IMR-90 (cell line): ENCODE results near the gene OR2B6. TPM values are rescaled to one million over a fixed set of nuclear protein-coding genes. Genes with fewer than 3 reads are reported as not detected.

Experiments
- ATAC-seq: fragments of 200-7000 bp; cut with Tn5 transposase; 2 replicates; pipeline ENCODE4 v1.9.1; 2020; ENCODE audit warnings: low read depth, mild to moderate bottlenecking, moderate library complexity
- BruUV-seq: library from RNA; stranded (reverse); fragments of 400-500 nt; replicated peaks from 2 replicates; lab custom pipeline; 2021; lab: Mats Ljungman, UMichigan
- CTCF ChIA-PET: fragments of 300-600 bp; formaldehyde crosslinking; extraction: SDS; loops from one replicate; lab custom pipeline; 2021; ENCODE audit warnings: antibody characterized with exemption; lab: Yijun Ruan, JAX
- POLR2A ChIA-PET: fragments of 300-600 bp; sonication (Branson Sonifier 250); formaldehyde crosslinking; loops from one replicate; lab custom pipeline; 2022; ENCODE audit warnings: antibody characterized with exemption; ENCODE audit not compliant: unreplicated experiment; lab: Charles Lee
- DNase-seq: peaks from one replicate; pipeline ENCODE4 v3.0.0; 2013
- H2AFZ ChIP-seq: replicated peaks from 2 replicates; pipeline ENCODE3; 2013; ENCODE audit warnings: low read length, mild to moderate bottlenecking; ENCODE audit not compliant: poor library complexity
- H2AK5ac ChIP-seq: 2 replicates; pipeline ENCODE4 v1.6.1; 2013; ENCODE audit warnings: low read depth, low read length, inconsistent platforms
- H2AK9ac ChIP-seq: replicated peaks from 2 replicates; pipeline ENCODE3; 2013; ENCODE audit warnings: mild to moderate bottlenecking, low read depth, low read length, moderate library complexity; ENCODE audit not compliant: poor library complexity
- H2BK120ac ChIP-seq: 2 replicates; pipeline ENCODE4 v1.6.1; 2013; ENCODE audit warnings: low read depth, low read length, inconsistent platforms
- H2BK15ac ChIP-seq: 3 replicates; pipeline ENCODE4 v1.6.1; 2013; ENCODE audit warnings: low read depth, low read length, inconsistent platforms
- H2BK20ac ChIP-seq: 2 replicates; pipeline ENCODE4 v1.6.1; 2013; ENCODE audit warnings: low read depth, mild to moderate bottlenecking, inconsistent platforms, low read length, moderate library complexity
- H2BK5ac ChIP-seq: 2 replicates; pipeline ENCODE4 v1.6.1; 2013; ENCODE audit warnings: mild to moderate bottlenecking, low read depth, low read length, inconsistent platforms; ENCODE audit not compliant: poor library complexity, severe bottlenecking
- H3K14ac ChIP-seq: replicated peaks from 2 replicates; pipeline ENCODE4 v1.6.1; 2013; ENCODE audit warnings: low read depth, low read length, inconsistent platforms
- H3K18ac ChIP-seq: 2 replicates; pipeline ENCODE4 v1.6.1; 2013; ENCODE audit warnings: low read depth, low read length, control low read depth
- H3K23ac ChIP-seq: 2 replicates; pipeline ENCODE4 v1.6.1; 2013; ENCODE audit warnings: low read depth, low read length, inconsistent platforms
- H3K27ac ChIP-seq: 2 replicates; pipeline ENCODE4 v1.5.1; 2013; ENCODE audit warnings: mild to moderate bottlenecking, control low read depth, low read length; ENCODE audit not compliant: insufficient read depth
- H3K27me3 ChIP-seq: 2 replicates; pipeline ENCODE4 v1.6.1; 2013; ENCODE audit warnings: low read length; ENCODE audit not compliant: control insufficient read depth, insufficient read depth
- H3K36me3 ChIP-seq: 2 replicates; pipeline ENCODE4 v1.6.1; 2013; ENCODE audit warnings: low read length, mixed read lengths; ENCODE audit not compliant: control insufficient read depth, insufficient read depth
- H3K4ac ChIP-seq: 2 replicates; pipeline ENCODE4 v1.6.1; 2013; ENCODE audit warnings: low read depth, low read length, inconsistent platforms
- H3K4me1 ChIP-seq: 2 replicates; pipeline ENCODE4 v1.6.1; 2013; ENCODE audit warnings: low read length, mixed read lengths; ENCODE audit not compliant: control insufficient read depth, insufficient read depth
- H3K4me2 ChIP-seq: 2 replicates; pipeline ENCODE4 v1.6.1; 2013; ENCODE audit warnings: low read depth, mild to moderate bottlenecking, control low read depth, low read length, moderate library complexity
- H3K4me3 ChIP-seq: 2 replicates; pipeline ENCODE4 v1.5.1; 2013; ENCODE audit warnings: low read depth, mild to moderate bottlenecking, control low read depth, low read length, moderate library complexity; ENCODE audit not compliant: insufficient read depth
- H3K56ac ChIP-seq: 2 replicates; pipeline ENCODE4 v1.6.1; 2013; ENCODE audit warnings: low read length, inconsistent platforms; ENCODE audit not compliant: insufficient read depth; ENCODE audit errors: extremely low read depth
- H3K79me1 ChIP-seq, 2 experiments: 2 replicates each; pipeline ENCODE4 v1.6.1; 2013; ENCODE audit warnings: low read length in 2 of 2, inconsistent platforms in 1 of 2, low read depth in 1 of 2
- H3K9ac ChIP-seq: 2 replicates; pipeline ENCODE4 v1.6.1; 2013; ENCODE audit warnings: low read depth, low read length, control low read depth
- H3K9me1 ChIP-seq: 2 replicates; pipeline ENCODE4 v1.6.1; 2013; ENCODE audit warnings: low read length, inconsistent platforms; ENCODE audit not compliant: insufficient read depth
- H3K9me3 ChIP-seq: 2 replicates; pipeline ENCODE4 v1.6.1; 2013; ENCODE audit warnings: low read length; ENCODE audit not compliant: control insufficient read depth, insufficient read depth
- H4K20me1 ChIP-seq: 2 replicates; pipeline ENCODE4 v1.6.1; 2013; ENCODE audit warnings: low read length, inconsistent platforms; ENCODE audit not compliant: insufficient read depth
- H4K5ac ChIP-seq: 2 replicates; pipeline ENCODE4 v1.6.1; 2013; ENCODE audit warnings: mild to moderate bottlenecking, low read depth, low read length, control low read depth
- H4K8ac ChIP-seq, 2 experiments: 2 replicates each; pipeline ENCODE4 v1.6.1; 2013; ENCODE audit warnings: low read depth in 2 of 2, low read length in 2 of 2, control low read depth in 1 of 2, inconsistent platforms in 1 of 2
- H4K91ac ChIP-seq: 2 replicates; pipeline ENCODE4 v1.6.1; 2013; ENCODE audit warnings: low read depth, low read length, inconsistent platforms; ENCODE audit not compliant: insufficient read depth
- CTCF ChIP-seq: conservative IDR thresholded peaks from 2 replicates; pipeline ENCODE4 v1.5.1; 2012; ENCODE audit warnings: mild to moderate bottlenecking, low read depth, low read length, improper control_type of control experiment
- FOS ChIP-seq: fragments of 150-350 bp; IDR thresholded peaks from 2 replicates; pipeline ENCODE4 v1.6.1; 2016; ENCODE audit warnings: low read depth, low read length
- MAFK ChIP-seq: IDR thresholded peaks from 2 replicates; pipeline ENCODE4 v1.6.1; 2012; ENCODE audit warnings: low read depth, low read length, improper control_type of control experiment
- NFE2L2 ChIP-seq: fragments of 150-350 bp; IDR thresholded peaks from 2 replicates; pipeline ENCODE4 v1.6.1; 2016; ENCODE audit warnings: low read depth, mild to moderate bottlenecking, low read length
- RAD21 ChIP-seq: IDR thresholded peaks from 2 replicates; pipeline ENCODE4 v1.6.1; 2012; ENCODE audit warnings: low read length, improper control_type of control experiment
- RCOR1 ChIP-seq: IDR thresholded peaks from 2 replicates; pipeline ENCODE4 v1.6.1; 2012; ENCODE audit warnings: mild to moderate bottlenecking, low read length, improper control_type of control experiment; ENCODE audit not compliant: insufficient replicate concordance
- USF2 ChIP-seq: fragments of 150-350 bp; IDR thresholded peaks from 2 replicates; pipeline ENCODE4 v1.6.1; 2017; ENCODE audit warnings: mild to moderate bottlenecking, antibody characterized with exemption, low read length, low read depth
- WGBS, 2 experiments: methylation state at CpG; one replicate each; pipeline versions ENCODE4 v1.1.5 to v1.1.7; 2013; ENCODE audit warnings: missing lambda C conversion rate in 2 of 2; ENCODE audit not compliant: insufficient read length in 1 of 2; ENCODE audit errors: extremely low coverage in 2 of 2; 5-methylcytosine and 5-hydroxymethylcytosine counted together
- dilution Hi-C: fragments of 300-500 bp; cut with HindIII; formaldehyde crosslinking; loops from one replicate; pipeline ENCODE4 v1.14.3; 2018; ENCODE audit warnings: low sequenced_read_pairs; ENCODE audit not compliant: unreplicated experiment
- in situ Hi-C: fragments of 300-500 bp; cut with MboI; formaldehyde crosslinking; loops from 3 replicates; pipeline ENCODE4 v1.14.3; 2019; ENCODE audit warnings: low sequenced_read_pairs, inconsistent platforms, mixed read lengths
- intact Hi-C: fragments of 100-400 bp; cut with micrococcal nuclease; formaldehyde crosslinking; loops from 2 replicates; pipeline ENCODE4 v1.10.0; 2022
- polyA plus RNA-seq, 3 experiments: library from polyadenylated mRNA; depleted of rRNA; stranded (reverse); fragments of >200 nt; gene quantifications; 2 replicates each; pipeline ENCODE4 v1.2.3, GENCODE V29; 2012; ENCODE audit warnings: low replicate concordance in 1 of 3
- total RNA-seq: library from RNA; depleted of rRNA; stranded (reverse); fragments of >200 nt; gene quantifications from 2 replicates; pipeline ENCODE4 v1.2.3, GENCODE V29; 2012

Gene OR2B6
- total and polyA plus RNA-seq, 2 of the 4 experiments (the other 2 are of a cell fraction): not detected

DNA sequence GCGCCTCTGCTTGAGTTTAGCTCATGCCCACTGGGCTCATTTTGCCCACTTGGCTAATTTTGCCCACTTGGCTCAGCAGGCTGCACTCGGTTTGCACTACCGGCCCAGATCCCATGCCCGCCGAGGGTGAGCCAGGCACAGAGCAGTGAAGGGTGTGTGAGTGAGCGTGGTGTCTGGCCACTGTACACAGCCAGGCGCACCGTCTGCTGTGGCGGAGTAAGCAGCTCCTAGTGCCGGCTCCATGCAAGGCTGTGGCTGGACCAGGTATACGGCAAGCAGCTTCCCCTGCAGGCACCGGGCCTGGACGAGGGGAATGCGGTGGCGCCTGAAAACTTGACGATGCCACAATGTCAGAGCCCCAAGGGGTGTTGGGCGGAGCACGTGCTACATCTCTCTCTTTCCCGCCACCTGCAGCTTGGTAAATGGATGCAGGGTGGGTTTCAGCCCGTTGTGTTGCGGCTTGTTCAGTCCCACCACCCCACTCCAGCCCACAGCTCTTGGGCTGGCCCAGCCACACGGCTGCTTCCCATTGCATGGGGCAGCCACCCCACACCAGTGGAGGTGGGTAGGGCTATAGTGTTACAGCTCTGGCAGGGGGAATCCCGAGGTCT is 9.9 kb downstream of the OR2B6 start:
- ATAC-seq: no peak
- Histone ChIP-seq H2AFZ (no peak overlapping the region), H2BK20ac (no peak overlapping the region), H2BK15ac (no peak overlapping the region), H3K4me2 (no peak overlapping the region), H3K4ac (no peak overlapping the region), H4K20me1 (no peaks in the 10 kb centered on the region), H2BK5ac (no peak overlapping the region), H3K23ac (no peak overlapping the region), H3K36me3 (no peaks in the 10 kb centered on the region), H3K4me1 (no peaks in the 10 kb centered on the region), H3K4me3 (no peak overlapping the region), H3K56ac (no peak overlapping the region), H3K18ac (no peak overlapping the region), H4K5ac (no peak overlapping the region), H2AK9ac (no peak overlapping the region), H2AK5ac (no peak overlapping the region), H3K9ac (no peak overlapping the region), H3K79me1 (no peaks in the 10 kb centered on the region), H3K9me3 (no peaks in the 10 kb centered on the region), H3K9me1 (no peaks in the 10 kb centered on the region), H4K8ac (no peak overlapping the region), H3K14ac (no peak overlapping the region), H3K27ac (no peak overlapping the region), H4K91ac (no peak overlapping the region), H2BK120ac (no peak overlapping the region), H3K27me3 (no peaks in the 10 kb centered on the region)
- POLR2A ChIA-PET: no interaction called here
- TF ChIP-seq NFE2L2 (no peak), USF2 (no peak), CTCF (no peak), RCOR1 (no peak), MAFK (no peak), FOS (no peak), RAD21 (no peak)
- dilution Hi-C loops (no loop called here), intact Hi-C loops (no loop called here), in situ Hi-C loops (no loop called here)
- no peak for DNase-seq
- CTCF ChIA-PET: no interaction called here
- WGBS, 2 experiments: 84% methylated on average over 15 of the region's 23 CpGs; no CpG with 5 or more reads in 1 of the 2 experiments
- BruUV-seq: no TSS peak
